ENCODE measurements around the gene NCK2. TPM values are rescaled to one million over a fixed set of nuclear protein-coding genes. Genes with fewer than 3 reads are reported as not detected.
A peak's percentile ranks its signal among the peaks of the same experiment; 100 is the strongest.

Gene NCK2
- total and polyA plus RNA-seq, 7 experiments from 2014 or later = 30.8 to 134 (median 105) TPM

DNA sequence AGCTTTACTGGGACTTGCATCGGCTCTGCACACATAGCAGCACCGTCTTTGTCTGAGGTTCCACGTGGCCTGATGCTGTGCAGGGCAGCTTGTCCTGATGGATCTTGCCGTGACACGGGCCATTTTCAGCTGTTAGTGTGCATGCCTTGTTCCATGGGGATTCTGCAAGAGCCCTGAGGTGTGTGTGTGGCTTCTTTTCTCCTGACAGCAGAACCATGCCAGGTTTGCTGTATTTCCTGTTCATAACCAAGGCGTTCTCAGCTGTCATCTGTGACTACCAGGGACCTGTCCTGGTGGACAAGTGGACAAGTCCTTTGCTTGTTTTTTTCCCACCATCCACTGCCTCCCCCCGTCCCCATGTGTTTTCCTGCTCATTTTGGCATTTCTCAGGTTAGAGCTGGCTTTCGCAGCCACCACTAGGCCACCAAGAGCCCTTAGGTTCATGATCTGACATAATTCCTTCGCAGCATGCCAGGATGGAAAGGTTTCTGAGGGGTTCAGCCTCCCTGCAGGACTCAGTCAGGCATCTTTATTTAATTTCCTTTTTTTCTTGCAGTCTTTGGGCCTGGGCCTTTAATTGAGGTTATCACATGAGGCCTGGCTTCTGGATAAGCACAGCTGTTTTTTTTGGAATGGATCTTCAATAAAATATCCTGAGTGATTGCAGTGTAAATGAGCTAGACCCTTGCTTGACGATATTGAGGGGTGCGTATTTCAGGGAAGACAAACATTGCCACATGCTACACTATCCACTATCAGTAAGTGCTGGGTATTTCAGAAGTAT, 139.4 kb downstream of the NCK2 start:
- Histone ChIP-seq H3K36me3 (ENCODE audit: control insufficient read depth in 2 of 3, insufficient read depth in 3 of 3, low read length in 3 of 3) (peaks cover 0 to 62% (median 4%) of the 10 kb centered on the region in 3 experiments), H3K4me3 (ENCODE audit: low read length) (no peak overlapping the region), H3K9me3 (ENCODE audit: control insufficient read depth in 2 of 3, low read length in 3 of 3) (no peaks in the 10 kb centered on the region), H3K27ac (ENCODE audit: low read depth, low read length) (no peak overlapping the region), H3K4me1 (ENCODE audit: control insufficient read depth in 2 of 2, insufficient read depth in 2 of 2, low read length in 2 of 2) (peaks cover 35 to 47% of the 10 kb centered on the region in 2 donors), H3K27me3 (ENCODE audit: control insufficient read depth in 2 of 2, insufficient read depth in 2 of 2, low read length in 2 of 2) (no peaks in the 10 kb centered on the region)
- H3K9me3 Mint-ChIP-seq = peaks cover 0 to 25% (median 6%) of the 10 kb centered on the region in 11 donors
- CTCF ChIA-PET = interaction anchor here (1.0 to 1.1 kb wide), 2 partner anchors 101 to 307 kb away, joined by 5 read pairs; no protein-coding TSS in a partner anchor
- DNase-seq (no peak), ATAC-seq (no peak)
- no peaks in the 10 kb centered on the region for H3K27me3 Mint-ChIP-seq
- POLR2A ChIA-PET = interaction anchor here (0.6 to 1.0 kb wide), 2 partner anchors 17 to 20 kb away, joined by 3 read pairs; no protein-coding TSS in a partner anchor
- intact Hi-C loops (cut with micrococcal nuclease) = loop anchor here (1.0 to 10.0 kb wide), 2 partner anchors 10 to 309 kb away; no protein-coding TSS in a partner anchor
- H3K4me1 Mint-ChIP-seq = peaks cover 41 to 95% (median 81%) of the 10 kb centered on the region in 7 donors
- H3K4me3 Mint-ChIP-seq = peak overlapping the region in 9 of 10 donors; percentile 2 to 67 (median 28)
- peak overlapping the region in 8 of 9 donors; percentile 56 to 85 (median 79) for H3K27ac Mint-ChIP-seq
- H3K36me3 Mint-ChIP-seq = peaks cover 16 to 75% (median 53%) of the 10 kb centered on the region in 5 donors

DNA sequence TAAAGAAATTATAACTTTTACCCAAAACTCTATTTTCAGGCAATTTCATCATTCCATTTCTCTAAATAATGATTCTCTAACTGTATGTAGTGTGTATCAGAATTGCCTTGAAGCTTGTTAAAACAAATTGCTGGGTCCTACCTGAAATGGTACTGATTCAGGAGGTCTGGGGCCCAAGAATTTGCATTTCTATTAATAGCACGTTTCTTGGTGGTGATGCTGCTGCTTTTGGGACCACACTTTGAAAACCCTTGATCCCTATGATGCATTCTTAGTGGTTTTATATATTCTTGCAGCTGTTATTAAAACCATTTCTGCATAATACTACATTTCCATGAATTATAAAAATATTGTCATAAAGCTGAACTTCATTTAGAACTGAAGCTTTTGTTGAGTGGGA, 140.7 kb downstream of the NCK2 start:
- Mint-ChIP-seq H3K4me3 (peak overlapping the region in 8 of 10 donors; percentile 20 to 68 (median 50)), H3K9me3 (peaks cover 0 to 25% (median 6%) of the 10 kb centered on the region in 11 donors), H3K4me1 (peaks cover 38 to 93% (median 78%) of the 10 kb centered on the region in 7 donors), H3K27me3 (no peaks in the 10 kb centered on the region), H3K27ac (peak overlapping the region in 6 of 9 donors; percentile 44 to 89 (median 78)), H3K36me3 (peaks cover 16 to 73% (median 58%) of the 10 kb centered on the region in 5 donors)
- no peak overlapping the region for H3K27ac ChIP-seq (ENCODE audit: low read depth, low read length)
- no peaks in the 10 kb centered on the region for H3K27me3 ChIP-seq (ENCODE audit: control insufficient read depth in 2 of 2, insufficient read depth in 2 of 2, low read length in 2 of 2)
- peaks cover 43 to 49% of the 10 kb centered on the region in 2 donors for H3K4me1 ChIP-seq (ENCODE audit: control insufficient read depth in 2 of 2, insufficient read depth in 2 of 2, low read length in 2 of 2)
- no peak overlapping the region for H3K4me3 ChIP-seq (ENCODE audit: low read length)
- no peaks in the 10 kb centered on the region for H3K9me3 ChIP-seq (ENCODE audit: control insufficient read depth in 2 of 3, low read length in 3 of 3)
- intact Hi-C loops (cut with micrococcal nuclease) = loop anchor here (5.0 to 10.0 kb wide), 2 partner anchors 308 to 311 kb away; no protein-coding TSS in a partner anchor
- peaks cover 0 to 52% (median 4%) of the 10 kb centered on the region in 3 experiments for H3K36me3 ChIP-seq (ENCODE audit: control insufficient read depth in 2 of 3, insufficient read depth in 3 of 3, low read length in 3 of 3)
- no peak for DNase-seq
- CTCF ChIA-PET = interaction anchor here (1.1 kb wide), 1 partner anchor 309 kb away, joined by 5 read pairs; no protein-coding TSS in a partner anchor
- ATAC-seq = no peak
- POLR2A ChIA-PET = interaction anchor here (0.8 kb wide), 1 partner anchor 45 kb away, joined by 3 read pairs; no protein-coding TSS in a partner anchor

DNA sequence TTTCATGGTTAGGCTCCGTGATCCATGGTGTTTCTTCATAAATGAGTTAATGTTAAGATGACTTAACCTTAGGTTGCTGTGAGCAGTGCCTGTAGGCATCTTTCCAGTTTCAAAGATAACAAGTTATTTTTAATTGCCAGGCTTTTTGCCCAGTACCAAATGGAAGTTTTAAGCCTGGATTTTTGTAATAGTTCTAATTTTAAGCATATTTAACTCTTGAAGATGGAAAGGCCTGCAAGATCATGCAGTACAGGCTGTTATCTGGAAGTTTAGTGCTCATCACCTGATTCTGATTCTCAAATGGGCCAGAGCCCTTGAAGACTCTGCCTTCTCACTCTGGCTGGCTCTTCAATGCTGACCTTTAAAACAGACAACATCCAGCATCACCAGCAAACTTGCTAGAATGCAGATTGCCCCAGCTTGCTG, 141.3 kb downstream of the NCK2 start:
- H3K4me3 ChIP-seq (ENCODE audit: low read length) = no peak overlapping the region
- Mint-ChIP-seq H3K4me3 (peak overlapping the region in 8 of 10 donors; percentile 20 to 68 (median 50)), H3K36me3 (peaks cover 16 to 74% (median 62%) of the 10 kb centered on the region in 5 donors), H3K9me3 (peaks cover 0 to 25% (median 6%) of the 10 kb centered on the region in 11 donors), H3K27me3 (no peaks in the 10 kb centered on the region), H3K27ac (peak overlapping the region in 7 of 9 donors; percentile 12 to 89 (median 77)), H3K4me1 (peaks cover 42 to 95% (median 83%) of the 10 kb centered on the region in 7 donors)
- ChIA-PET POLR2A (interaction anchor here (0.8 kb wide), 1 partner anchor 44 kb away, joined by 3 read pairs; no protein-coding TSS in a partner anchor), CTCF (no interaction called here)
- no peaks in the 10 kb centered on the region for H3K27me3 ChIP-seq (ENCODE audit: control insufficient read depth in 2 of 2, insufficient read depth in 2 of 2, low read length in 2 of 2)
- ATAC-seq (no peak), DNase-seq (no peak)
- no peaks in the 10 kb centered on the region for H3K9me3 ChIP-seq (ENCODE audit: control insufficient read depth in 2 of 3, low read length in 3 of 3)
- intact Hi-C loops (cut with micrococcal nuclease) = loop anchor here (5.0 to 10.0 kb wide), 2 partner anchors 309 to 311 kb away; no protein-coding TSS in a partner anchor
- no peak overlapping the region for H3K27ac ChIP-seq (ENCODE audit: low read depth, low read length)
- peaks cover 0 to 46% (median 4%) of the 10 kb centered on the region in 3 experiments for H3K36me3 ChIP-seq (ENCODE audit: control insufficient read depth in 2 of 3, insufficient read depth in 3 of 3, low read length in 3 of 3)
- peaks cover 46 to 52% of the 10 kb centered on the region in 2 donors for H3K4me1 ChIP-seq (ENCODE audit: control insufficient read depth in 2 of 2, insufficient read depth in 2 of 2, low read length in 2 of 2)

DNA sequence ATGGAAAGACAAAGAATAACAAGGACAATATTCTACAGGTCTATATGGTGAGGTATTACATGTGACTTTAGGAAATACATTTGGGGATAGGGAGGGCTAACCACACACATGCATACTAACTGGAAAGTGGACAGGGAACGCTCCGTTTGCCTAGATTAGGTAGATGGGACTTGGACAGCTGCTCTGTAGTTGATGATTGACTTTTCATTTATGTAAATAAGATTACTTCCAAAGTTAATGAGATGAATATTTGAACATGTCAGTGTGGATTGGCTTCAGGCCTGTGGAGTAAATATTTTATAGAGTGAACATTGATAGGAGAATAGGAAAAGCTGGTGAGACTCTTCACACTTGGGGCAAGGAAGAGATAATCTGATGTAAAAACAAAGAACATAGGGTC, 142.0 kb downstream of the NCK2 start:
- H3K27ac Mint-ChIP-seq = peak overlapping the region in 8 of 9 donors; percentile 12 to 83 (median 49)
- H3K4me1 Mint-ChIP-seq = peaks cover 44 to 95% (median 87%) of the 10 kb centered on the region in 7 donors
- POLR2A ChIA-PET = no interaction called here
- H3K9me3 Mint-ChIP-seq = peaks cover 0 to 25% (median 6%) of the 10 kb centered on the region in 11 donors
- Histone ChIP-seq H3K4me3 (ENCODE audit: low read length) (no peak overlapping the region), H3K36me3 (ENCODE audit: control insufficient read depth in 2 of 3, insufficient read depth in 3 of 3, low read length in 3 of 3) (peaks cover 0 to 40% (median 4%) of the 10 kb centered on the region in 3 experiments), H3K9me3 (ENCODE audit: control insufficient read depth in 2 of 3, low read length in 3 of 3) (no peaks in the 10 kb centered on the region), H3K4me1 (ENCODE audit: control insufficient read depth in 2 of 2, insufficient read depth in 2 of 2, low read length in 2 of 2) (peaks cover 46 to 52% of the 10 kb centered on the region in 2 donors), H3K27ac (ENCODE audit: low read depth, low read length) (no peak overlapping the region), H3K27me3 (ENCODE audit: control insufficient read depth in 2 of 2, insufficient read depth in 2 of 2, low read length in 2 of 2) (no peaks in the 10 kb centered on the region)
- DNase-seq (no peak), ATAC-seq (no peak)
- CTCF ChIA-PET = no interaction called here
- no peaks in the 10 kb centered on the region for H3K27me3 Mint-ChIP-seq
- peaks cover 16 to 70% (median 59%) of the 10 kb centered on the region in 5 donors for H3K36me3 Mint-ChIP-seq
- intact Hi-C loops (cut with micrococcal nuclease) = loop anchor here (5.0 to 10.0 kb wide), 2 partner anchors 309 to 312 kb away; no protein-coding TSS in a partner anchor
- H3K4me3 Mint-ChIP-seq = peak overlapping the region in 6 of 10 donors; percentile 4 to 68 (median 18)

DNA sequence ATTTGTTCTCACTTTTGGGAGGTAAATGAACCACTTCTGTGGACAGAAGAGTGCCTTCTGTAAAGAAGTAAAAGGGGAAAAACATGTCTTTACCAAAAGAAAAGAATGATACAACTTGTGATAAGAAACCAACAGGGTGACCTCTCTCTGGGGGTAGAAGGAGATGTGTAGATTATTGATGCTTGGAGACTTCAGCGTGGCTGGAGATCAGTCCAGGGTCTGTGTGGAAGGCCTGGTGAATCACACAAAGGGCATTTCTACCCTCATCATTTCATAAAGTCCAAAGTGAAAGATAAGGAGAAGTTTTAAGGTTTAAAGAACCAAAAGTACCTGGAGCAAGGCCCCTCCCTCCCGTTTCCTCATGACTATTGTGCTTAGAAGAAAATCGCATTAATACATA, 142.5 kb downstream of the NCK2 start:
- Mint-ChIP-seq H3K9me3 (peaks cover 0 to 25% (median 6%) of the 10 kb centered on the region in 11 donors), H3K4me3 (peak overlapping the region in 6 of 10 donors; percentile 12 to 68 (median 24)), H3K27ac (peak overlapping the region in 8 of 9 donors; percentile 12 to 89 (median 56)), H3K27me3 (no peaks in the 10 kb centered on the region), H3K4me1 (peaks cover 44 to 91% (median 82%) of the 10 kb centered on the region in 7 donors), H3K36me3 (peaks cover 12 to 65% (median 54%) of the 10 kb centered on the region in 5 donors)
- ATAC-seq = no peak
- H3K4me1 ChIP-seq (ENCODE audit: control insufficient read depth in 2 of 2, insufficient read depth in 2 of 2, low read length in 2 of 2) = peaks cover 46 to 52% of the 10 kb centered on the region in 2 donors
- ChIA-PET CTCF (no interaction called here), POLR2A (interaction anchor here (0.7 kb wide), 1 partner anchor 30 kb away, joined by 3 read pairs; no protein-coding TSS in a partner anchor)
- no peak overlapping the region for H3K27ac ChIP-seq (ENCODE audit: low read depth, low read length)
- no peak overlapping the region for H3K4me3 ChIP-seq (ENCODE audit: low read length)
- no peaks in the 10 kb centered on the region for H3K9me3 ChIP-seq (ENCODE audit: control insufficient read depth in 2 of 3, low read length in 3 of 3)
- DNase-seq = no peak
- H3K27me3 ChIP-seq (ENCODE audit: control insufficient read depth in 2 of 2, insufficient read depth in 2 of 2, low read length in 2 of 2) = no peaks in the 10 kb centered on the region
- intact Hi-C loops (cut with micrococcal nuclease) = loop anchor here (5.0 to 10.0 kb wide), 2 partner anchors 310 to 312 kb away; no protein-coding TSS in a partner anchor
- peaks cover 0 to 34% (median 4%) of the 10 kb centered on the region in 3 experiments for H3K36me3 ChIP-seq (ENCODE audit: control insufficient read depth in 2 of 3, insufficient read depth in 3 of 3, low read length in 3 of 3)

DNA sequence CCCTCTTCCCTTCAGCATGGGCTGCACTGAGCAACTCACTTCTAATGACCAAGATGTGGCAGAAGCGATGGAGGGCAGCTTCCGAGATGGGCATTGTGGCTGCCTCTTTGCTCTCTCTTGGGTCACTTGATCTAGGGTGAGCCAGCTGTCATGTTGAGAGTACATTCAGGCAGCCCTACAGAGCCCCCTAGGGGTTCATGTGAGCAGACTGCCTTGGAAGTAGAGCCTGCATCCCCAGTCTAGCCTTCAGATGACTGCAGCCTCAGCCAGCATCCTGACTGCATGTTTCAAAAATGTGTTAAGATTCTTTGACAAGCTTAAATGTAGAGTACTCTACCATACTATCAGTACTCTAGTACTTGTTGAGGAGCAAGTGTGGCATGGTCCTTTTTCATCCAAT, 143.9 kb downstream of the NCK2 start:
- peak overlapping the region in 3 of 10 donors; percentile 13 to 52 (median 37) for H3K4me3 Mint-ChIP-seq
- DNase-seq (no peak), ATAC-seq (peak; percentile 74)
- H3K9me3 ChIP-seq (ENCODE audit: control insufficient read depth in 2 of 3, low read length in 3 of 3) = no peaks in the 10 kb centered on the region
- H3K4me3 ChIP-seq (ENCODE audit: low read length) = no peak overlapping the region
- ChIA-PET CTCF (interaction anchor here (1.1 kb wide), 1 partner anchor 11 kb away, joined by 3 read pairs; no protein-coding TSS in a partner anchor), POLR2A (no interaction called here)
- peaks cover 37 to 77% (median 69%) of the 10 kb centered on the region in 7 donors for H3K4me1 Mint-ChIP-seq
- no peaks in the 10 kb centered on the region for H3K27me3 Mint-ChIP-seq
- peaks cover 39 to 46% of the 10 kb centered on the region in 2 donors for H3K4me1 ChIP-seq (ENCODE audit: control insufficient read depth in 2 of 2, insufficient read depth in 2 of 2, low read length in 2 of 2)
- H3K27ac ChIP-seq (ENCODE audit: low read depth, low read length) = no peak overlapping the region
- peaks cover 9 to 59% (median 50%) of the 10 kb centered on the region in 5 donors for H3K36me3 Mint-ChIP-seq
- no peaks in the 10 kb centered on the region for H3K27me3 ChIP-seq (ENCODE audit: control insufficient read depth in 2 of 2, insufficient read depth in 2 of 2, low read length in 2 of 2)
- peaks cover 0 to 37% (median 4%) of the 10 kb centered on the region in 3 experiments for H3K36me3 ChIP-seq (ENCODE audit: control insufficient read depth in 2 of 3, insufficient read depth in 3 of 3, low read length in 3 of 3)
- intact Hi-C loops (cut with micrococcal nuclease) = loop anchor here (5.0 to 10.0 kb wide), 2 partner anchors 311 to 314 kb away; no protein-coding TSS in a partner anchor
- peak overlapping the region in 5 of 9 donors; percentile 44 to 83 (median 53) for H3K27ac Mint-ChIP-seq
- peaks cover 0 to 25% (median 6%) of the 10 kb centered on the region in 11 donors for H3K9me3 Mint-ChIP-seq
